ENCODE results near the gene PPA1. TPM values are rescaled to one million over a fixed set of nuclear protein-coding genes. Genes with fewer than 3 reads are reported as not detected.
A peak's percentile ranks its signal among the peaks of the same experiment; 100 is the strongest.
"Not testable (repeated sequence)": the region's sequence is repeated elsewhere in the genome, so short reads cannot be mapped to it uniquely, and the experiment has no call there.

The PPA1 gene
- total RNA-seq, 1 donor from 2014 or later, result 56.3 TPM

- TF ChIP-seq CTCF (IDR thresholded peaks at IDR 0.05; ENCODE audit: unreplicated experiment), result no peak
- Mint-ChIP-seq H3K4me3 (ENCODE audit: unreplicated experiment) (no peak overlapping the region), H3K27me3 (ENCODE audit: unreplicated experiment) (no peaks in the 10 kb centered on the region), H3K4me1 (ENCODE audit: unreplicated experiment) (peaks cover 12% of the 10 kb centered on the region), H3K36me3 (ENCODE audit: low read depth, unreplicated experiment) (peaks cover 18% of the 10 kb centered on the region), H3K27ac (ENCODE audit: unreplicated experiment) (peak overlapping the region; percentile 38), H3K9me3 (ENCODE audit: unreplicated experiment) (no peaks in the 10 kb centered on the region)
- no peak for DNase-seq (ENCODE audit: low spot score)
Observed at GRCh38 chr10:70162151-70162891, 70.9 kb downstream of the PPA1 start.

GRCh38 chr10:70160798-70161197, 72.4 kb downstream of the PPA1 start:
- Mint-ChIP-seq H3K36me3 (ENCODE audit: low read depth, unreplicated experiment) (peaks cover 26% of the 10 kb centered on the region), H3K4me1 (ENCODE audit: unreplicated experiment) (peaks cover 16% of the 10 kb centered on the region), H3K9me3 (ENCODE audit: unreplicated experiment) (no peaks in the 10 kb centered on the region), H3K4me3 (ENCODE audit: unreplicated experiment) (no peak overlapping the region), H3K27me3 (ENCODE audit: unreplicated experiment) (peaks cover 1% of the 10 kb centered on the region), H3K27ac (ENCODE audit: unreplicated experiment) (no peak overlapping the region)
- TF ChIP-seq CTCF (IDR thresholded peaks at IDR 0.05; ENCODE audit: unreplicated experiment), result no peak
- no peak for DNase-seq (ENCODE audit: low spot score)

- H3K27me3 Mint-ChIP-seq (ENCODE audit: unreplicated experiment); H3K9me3 Mint-ChIP-seq (ENCODE audit: unreplicated experiment); H3K4me3 Mint-ChIP-seq (ENCODE audit: unreplicated experiment); DNase-seq (ENCODE audit: low spot score): not testable (repeated sequence)
- Mint-ChIP-seq H3K4me1 (ENCODE audit: unreplicated experiment) (peaks cover 23% of the 10 kb centered on the region), H3K36me3 (ENCODE audit: low read depth, unreplicated experiment) (peaks cover 25% of the 10 kb centered on the region), H3K27ac (ENCODE audit: unreplicated experiment) (peak overlapping the region; percentile 27)
Observed at GRCh38 chr10:70159366-70159765, 73.9 kb downstream of the PPA1 start.

- no peak overlapping the region for H3K27ac Mint-ChIP-seq (ENCODE audit: unreplicated experiment)
- no peak overlapping the region for H3K4me3 Mint-ChIP-seq (ENCODE audit: unreplicated experiment)
- no peaks in the 10 kb centered on the region for H3K9me3 Mint-ChIP-seq (ENCODE audit: unreplicated experiment)
- no peak for DNase-seq (ENCODE audit: low spot score)
- H3K27me3 Mint-ChIP-seq (ENCODE audit: unreplicated experiment), result peaks cover 1% of the 10 kb centered on the region
- TF ChIP-seq CTCF (IDR thresholded peaks at IDR 0.05; ENCODE audit: unreplicated experiment), result no peak
- H3K36me3 Mint-ChIP-seq (ENCODE audit: low read depth, unreplicated experiment), result peaks cover 25% of the 10 kb centered on the region
- H3K4me1 Mint-ChIP-seq (ENCODE audit: unreplicated experiment), result peaks cover 20% of the 10 kb centered on the region
Observed at GRCh38 chr10:70158113-70158512, 75.1 kb downstream of the PPA1 start.

GRCh38 chr10:70155255-70155838, 77.9 kb downstream of the PPA1 start:
- H3K27me3 Mint-ChIP-seq (ENCODE audit: unreplicated experiment), result peaks cover 3% of the 10 kb centered on the region
- no peak for DNase-seq (ENCODE audit: low spot score)
- H3K27ac Mint-ChIP-seq (ENCODE audit: unreplicated experiment), result peak overlapping the region; percentile 1
- no peak overlapping the region for H3K4me3 Mint-ChIP-seq (ENCODE audit: unreplicated experiment)
- TF ChIP-seq CTCF (IDR thresholded peaks at IDR 0.05; ENCODE audit: unreplicated experiment), result no peak
- H3K36me3 Mint-ChIP-seq (ENCODE audit: low read depth, unreplicated experiment), result peaks cover 15% of the 10 kb centered on the region
- H3K9me3 Mint-ChIP-seq (ENCODE audit: unreplicated experiment), result no peaks in the 10 kb centered on the region
- H3K4me1 Mint-ChIP-seq (ENCODE audit: unreplicated experiment), result peaks cover 17% of the 10 kb centered on the region

Other genes with a start within 250 kb of the PPA1 start
- 75.2 TPM for gene MACROH2A2, start 180.6 kb downstream of the PPA1 start, total RNA-seq (ENCODE audit: unreplicated experiment)
- 1.7 TPM for gene AIFM2, start 100.6 kb downstream of the PPA1 start, total RNA-seq (ENCODE audit: unreplicated experiment)
- gene TYSND1, start 86.7 kb downstream of the PPA1 start, total RNA-seq (ENCODE audit: unreplicated experiment), result 6.7 TPM
- gene SAR1A, start 62.9 kb downstream of the PPA1 start, total RNA-seq (ENCODE audit: unreplicated experiment), result 146 TPM
- not detected for gene NPFFR1, start 50.6 kb upstream of the PPA1 start, total RNA-seq (ENCODE audit: unreplicated experiment)
- gene LRRC20, start 149.2 kb upstream of the PPA1 start, total RNA-seq (ENCODE audit: unreplicated experiment), result 9.2 TPM
- 146 TPM for gene EIF4EBP2, start 170.7 kb upstream of the PPA1 start, total RNA-seq (ENCODE audit: unreplicated experiment)
- gene NODAL, start 208.3 kb upstream of the PPA1 start, total RNA-seq (ENCODE audit: unreplicated experiment), result 1.5 TPM
- gene PALD1, start 245.3 kb upstream of the PPA1 start, total RNA-seq (ENCODE audit: unreplicated experiment), result 166 TPM

All from endothelial cell (in vitro differentiated cells).